Epithelial cell of proximal tubule (primary cell): ENCODE data around the gene PCDHAC2. TPM values are rescaled to one million over a fixed set of nuclear protein-coding genes. Genes with fewer than 3 reads are reported as not detected.
A peak's percentile ranks its signal among the peaks of the same experiment; 100 is the strongest.

ENCODE experiments used
- DNase-seq: peaks from one replicate; pipeline ENCODE4 v3.0.0-alpha.2; 2011; ENCODE audit warnings: low read depth
- H3K4me3 ChIP-seq: 2 replicates; pipeline ENCODE4 v1.5.1; 2011; ENCODE audit warnings: low read depth, mild to moderate bottlenecking, low read length
- CTCF ChIP-seq: conservative IDR thresholded peaks from 2 replicates; pipeline ENCODE4 v1.5.1; 2012; ENCODE audit warnings: low read depth, mild to moderate bottlenecking, low read length
- total RNA-seq: library from RNA; depleted of rRNA; stranded (reverse); fragments of >200 nt; gene quantifications from 2 replicates; pipeline ENCODE4 v1.2.3, GENCODE V29; 2015

The PCDHAC2 gene
- not detected in 2 replicates for total RNA-seq

DNA sequence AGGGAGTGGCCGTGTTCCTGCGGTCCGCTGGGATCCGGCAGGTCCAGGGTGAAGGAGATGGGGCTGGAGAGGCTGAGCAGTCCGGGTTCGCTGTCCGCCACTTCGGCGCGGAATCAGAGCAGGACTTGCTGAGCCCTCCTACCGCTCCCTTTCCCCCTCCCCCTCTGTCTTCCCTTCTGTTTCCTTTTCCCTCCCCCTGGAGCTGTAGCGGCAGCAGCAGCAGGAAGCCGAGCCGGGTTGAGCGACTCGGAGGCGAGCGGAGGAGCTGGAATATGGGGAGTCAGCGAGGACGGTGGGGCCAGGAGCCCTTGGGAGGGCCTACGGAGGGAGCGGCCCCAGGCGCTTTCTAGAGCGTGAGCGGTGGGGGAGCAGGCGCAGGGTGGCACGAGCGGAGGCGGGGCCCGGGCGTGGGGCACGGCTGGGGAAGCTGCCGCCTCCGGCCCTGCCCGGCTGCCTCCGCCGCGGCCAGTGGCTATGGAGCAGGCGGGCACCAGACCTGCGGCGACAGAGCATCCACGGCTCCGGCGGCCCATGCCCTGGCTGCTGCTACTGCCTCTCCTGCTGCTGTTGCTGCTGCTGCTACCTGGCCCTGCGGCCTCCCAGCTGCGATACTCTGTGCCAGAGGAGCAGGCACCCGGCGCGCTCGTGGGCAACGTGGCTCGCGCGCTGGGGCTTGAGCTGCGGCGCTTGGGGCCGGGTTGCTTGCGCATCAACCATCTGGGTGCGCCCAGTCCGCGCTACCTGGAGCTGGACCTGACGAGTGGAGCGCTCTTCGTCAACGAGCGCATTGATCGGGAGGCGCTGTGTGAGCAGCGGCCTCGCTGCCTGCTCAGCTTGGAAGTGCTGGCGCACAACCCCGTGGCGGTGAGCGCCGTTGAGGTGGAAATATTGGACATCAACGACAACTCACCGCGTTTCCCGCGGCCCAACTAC lies at the start of gene PCDHAC2:
PCDHAC2 (plus strand) TSS at position 184 of the 933 bp plus-strand sequence; CDS start at position 475, 291 bp downstream.
- TF ChIP-seq CTCF, result no peak
- H3K4me3 ChIP-seq, result peak within 1 kb of the TSS; percentile 67
- DNase-seq, result no peak

DNA sequence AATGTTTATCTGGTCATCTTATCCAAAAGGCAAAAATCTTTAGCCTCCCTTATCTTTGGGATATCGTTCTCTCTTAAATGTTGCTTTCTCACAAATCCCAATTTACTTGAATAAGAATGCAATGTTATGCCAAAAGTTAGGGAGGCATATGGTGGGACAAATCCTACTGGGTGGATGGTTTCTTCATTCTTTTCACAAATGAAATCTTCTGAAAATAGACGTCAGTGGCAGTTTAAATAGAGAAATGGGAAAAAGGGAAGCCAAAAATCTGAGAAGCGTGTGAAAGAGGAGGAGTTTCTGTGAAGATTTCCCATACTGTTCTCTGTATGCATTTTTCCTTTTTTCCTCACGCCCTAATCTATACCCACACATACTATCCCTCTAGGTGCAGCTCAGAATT lies 42.7 kb upstream of the PCDHAC2 start:
- DNase-seq, result no peak
- TF ChIP-seq CTCF, result no peak
- H3K4me3 ChIP-seq, result no peak overlapping the region

DNA sequence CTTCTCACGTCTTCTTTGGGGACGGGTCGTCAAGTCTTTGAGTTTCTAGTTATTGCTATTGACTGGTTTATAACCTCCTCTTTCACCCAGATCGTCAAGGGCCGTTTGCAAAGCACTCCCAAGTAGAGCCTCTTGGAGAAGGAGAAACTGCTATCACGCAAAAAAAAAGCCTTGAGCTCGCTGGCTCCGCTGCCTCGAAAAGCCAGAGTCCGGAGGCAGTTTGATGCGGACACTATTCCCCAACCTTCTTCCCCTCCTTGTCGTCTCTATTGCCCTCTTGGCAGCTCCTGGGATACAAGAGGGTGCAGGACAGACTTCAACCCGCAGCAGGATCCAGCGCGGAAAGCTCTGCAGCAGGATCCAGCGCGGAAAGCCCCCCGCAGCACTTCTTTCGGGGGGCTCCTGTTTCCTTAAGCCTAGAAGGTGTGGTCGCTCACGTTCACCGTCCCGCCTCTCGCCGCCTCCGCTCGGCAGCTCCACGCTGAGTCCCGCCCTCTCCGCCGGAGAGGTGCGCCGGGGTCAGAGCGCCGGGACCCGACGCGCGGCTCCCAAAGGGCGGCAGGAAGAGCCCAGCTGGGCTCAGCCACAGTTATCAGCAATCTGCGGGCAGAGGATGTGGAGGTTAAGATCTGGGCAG lies 40.4 kb upstream of the PCDHAC2 start, which contains the start of gene PCDHAC1:
PCDHAC1 (plus strand) TSS at position 494 of the 637 bp plus-strand sequence. CDS start 594 bp downstream, outside the sequence.
- no peak for DNase-seq
- TF ChIP-seq CTCF, result no peak
- H3K4me3 ChIP-seq, result peak within 1 kb of the TSS; percentile 59

DNA sequence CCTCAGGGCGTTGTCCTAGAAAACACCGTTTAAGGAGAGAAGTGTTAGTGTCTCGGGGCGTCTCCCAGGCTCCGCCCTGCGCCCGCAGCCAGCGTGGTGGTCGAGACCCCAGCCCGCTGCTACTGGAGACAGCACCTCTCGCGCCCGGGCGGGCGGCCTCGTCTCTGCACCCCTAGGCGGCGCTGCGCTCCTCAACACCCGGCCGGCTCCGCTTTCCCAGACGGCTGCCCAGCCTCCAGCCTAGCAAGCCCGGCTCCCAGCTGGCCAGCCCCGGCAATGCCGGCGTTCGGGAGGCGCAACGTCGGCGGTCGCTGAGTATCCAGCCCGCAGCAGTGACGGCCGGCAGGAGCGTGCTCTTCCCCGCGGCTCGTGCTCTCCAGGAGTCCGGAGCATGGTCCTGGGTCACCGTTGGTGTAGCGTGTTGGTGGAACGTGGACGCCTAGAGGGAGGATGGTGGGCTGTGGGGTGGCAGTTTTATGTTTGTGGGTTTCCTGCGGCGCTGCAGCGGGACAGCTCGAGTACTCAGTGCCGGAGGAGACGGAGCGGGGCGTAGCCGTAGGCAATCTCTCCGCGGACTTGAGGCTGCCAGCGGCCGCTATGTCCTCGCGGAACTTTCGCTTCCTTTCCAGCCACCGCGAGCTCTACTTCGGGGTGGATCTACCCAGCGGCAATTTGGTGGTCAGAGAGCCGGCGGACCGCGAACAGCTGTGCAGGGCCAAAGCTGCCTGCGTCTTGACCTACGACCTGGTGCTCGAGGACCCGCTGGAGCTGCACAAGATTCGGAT lies 39.6 kb upstream of the PCDHAC2 start:
- peak overlapping the region; percentile 59 for H3K4me3 ChIP-seq
- peak; percentile 65 for TF ChIP-seq CTCF
- DNase-seq, result no peak

GRCh38 chr5:140927228-140927573 lies 39.1 kb upstream of the PCDHAC2 start:
- DNase-seq, result no peak
- H3K4me3 ChIP-seq, result peak overlapping the region; percentile 59
- TF ChIP-seq CTCF, result no peak

DNA sequence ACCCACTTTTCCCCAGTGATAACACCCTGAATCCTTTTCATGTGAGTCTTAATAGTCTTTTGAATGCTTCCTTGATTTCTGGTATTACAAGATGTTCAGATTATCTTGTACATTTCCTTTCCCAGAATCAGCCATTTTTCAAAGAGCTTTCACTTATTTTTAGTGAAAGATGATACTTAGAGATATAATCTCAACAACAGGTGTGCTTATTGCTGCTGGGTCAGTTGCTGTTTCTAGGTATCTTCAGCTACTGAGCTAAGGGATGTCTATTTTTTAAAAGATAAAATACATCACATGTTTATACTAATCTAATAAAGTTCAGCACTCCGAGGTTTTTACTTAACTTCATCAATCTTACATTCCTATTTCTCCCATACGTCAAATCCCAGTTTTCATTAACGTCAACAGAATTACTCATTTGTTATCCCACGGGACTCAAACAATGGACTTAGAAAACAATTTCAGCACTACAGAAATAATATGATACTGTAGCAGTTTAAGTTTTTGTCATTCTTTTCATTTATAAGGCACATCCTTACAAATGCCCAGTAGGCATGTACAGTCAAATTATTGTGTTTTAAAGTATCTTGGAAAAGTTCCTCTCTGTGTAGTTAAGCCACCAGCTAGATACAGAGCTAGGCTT lies 31.2 kb upstream of the PCDHAC2 start:
- no peak overlapping the region for H3K4me3 ChIP-seq
- DNase-seq, result no peak
- no peak for TF ChIP-seq CTCF
